Lower lobe of right lung (tissue), 2 donors: Measurements from ENCODE around the gene GTPBP6. TPM values are rescaled to one million over a fixed set of nuclear protein-coding genes. Genes with fewer than 3 reads are reported as not detected.
A peak's percentile ranks its signal among the peaks of the same experiment; 100 is the strongest.
"Not testable (repeated sequence)": the region's sequence is repeated elsewhere in the genome, so short reads cannot be mapped to it uniquely, and the experiment has no call there.

ENCODE experiments used
- ATAC-seq, 2 donors: fragments of 200-7000 bp; cut with Tn5 transposase; one replicate each; pipeline ENCODE4 v1.9.1; 2020 to 2022; ENCODE audit warnings: mild to moderate bottlenecking in 2 of 2, moderate library complexity in 2 of 2
- DNase-seq: peaks from one replicate; pipeline ENCODE4 v3.0.0-alpha.2; 2020
- H3K27ac ChIP-seq: fragments of 200-600 bp; one replicate; pipeline ENCODE4 v1.8.0; 2022
- H3K27me3 ChIP-seq: fragments of 200-600 bp; one replicate; pipeline ENCODE4 v1.8.0; 2022; ENCODE audit warnings: low read depth
- H3K36me3 ChIP-seq: fragments of 200-600 bp; one replicate; pipeline ENCODE4 v1.8.0; 2022; ENCODE audit warnings: mild to moderate bottlenecking
- H3K4me1 ChIP-seq: fragments of 200-600 bp; one replicate; pipeline ENCODE4 v1.8.0; 2022
- H3K4me3 ChIP-seq: fragments of 200-600 bp; one replicate; pipeline ENCODE4 v1.8.0; 2022; ENCODE audit warnings: mild to moderate bottlenecking
- H3K9me3 ChIP-seq: fragments of 200-600 bp; one replicate; pipeline ENCODE4 v1.8.0; 2022
- CTCF ChIP-seq: fragments of 200-600 bp; IDR thresholded peaks from one replicate; pipeline ENCODE4 v1.8.0; 2022; ENCODE audit warnings: antibody characterized with exemption, mild to moderate bottlenecking
- intact Hi-C: fragments of 100-400 bp; cut with DNase I; formaldehyde crosslinking; loops from one replicate; pipeline ENCODE4 v1.11.0; 2022
- total RNA-seq: library from RNA; stranded (reverse); fragmentation: NEBNext Ultra II Directional; extraction: Animal tissue kit (Norgen Biotek cat#: 25700); gene quantifications from one replicate; pipeline ENCODE4 v1.2.1, GENCODE V29; 2021
- donor health status: DM: no; HTN: yes; CAD: no; lungs with severe emphysema.

The GTPBP6 gene
- total RNA-seq, 1 donor from 2014 or later = 47.1 TPM

- H3K36me3 ChIP-seq = peaks cover 84% of the 10 kb centered on the region
- no peaks in the 10 kb centered on the region for H3K27me3 ChIP-seq
- no peaks in the 10 kb centered on the region for H3K9me3 ChIP-seq
- H3K27ac ChIP-seq = no peak overlapping the region
- no peak for TF ChIP-seq CTCF
- DNase-seq (peak; percentile 32), ATAC-seq (no peak)
- H3K4me1 ChIP-seq = no peaks in the 10 kb centered on the region
- H3K4me3 ChIP-seq = no peak overlapping the region
- intact Hi-C loops = no loop called here
Observed at GRCh38 chrX:310621-311155, 7.9 kb downstream of the GTPBP6 start.

- H3K9me3 ChIP-seq = no peaks in the 10 kb centered on the region
- ATAC-seq (no peak), DNase-seq (peak; percentile 41)
- H3K4me3 ChIP-seq = no peak overlapping the region
- H3K27me3 ChIP-seq = no peaks in the 10 kb centered on the region
- no peaks in the 10 kb centered on the region for H3K4me1 ChIP-seq
- intact Hi-C loops = no loop called here
- H3K36me3 ChIP-seq = peaks cover 84% of the 10 kb centered on the region
- no peak overlapping the region for H3K27ac ChIP-seq
- TF ChIP-seq CTCF = no peak
Observed at GRCh38 chrX:308821-309520, 9.6 kb downstream of the GTPBP6 start.

GRCh38 chrX:307261-308111, 11.1 kb downstream of the GTPBP6 start:
- peak; percentile 6 to 33 for ATAC-seq
- Histone ChIP-seq H3K4me3 (no peak overlapping the region), H3K36me3 (peaks cover 79% of the 10 kb centered on the region), H3K27ac (no peak overlapping the region), H3K9me3 (no peaks in the 10 kb centered on the region), H3K4me1 (no peaks in the 10 kb centered on the region), H3K27me3 (no peaks in the 10 kb centered on the region)
- TF ChIP-seq CTCF = no peak
- DNase-seq = peak; percentile 42
- intact Hi-C loops = no loop called here

- H3K27me3 ChIP-seq, intact Hi-C loops, ATAC-seq, DNase-seq, H3K9me3 ChIP-seq, H3K27ac ChIP-seq, H3K4me1 ChIP-seq, H3K4me3 ChIP-seq: not testable (repeated sequence)
- H3K36me3 ChIP-seq = peaks cover 81% of the 10 kb centered on the region
Observed at GRCh38 chrX:306614-307251, 11.9 kb downstream of the GTPBP6 start.

- H3K9me3 ChIP-seq, intact Hi-C loops, H3K27ac ChIP-seq, H3K4me1 ChIP-seq, H3K4me3 ChIP-seq, ATAC-seq, H3K27me3 ChIP-seq: not testable (repeated sequence)
- peaks cover 81% of the 10 kb centered on the region for H3K36me3 ChIP-seq
- DNase-seq = peak; percentile 43
Observed at GRCh38 chrX:305781-306613, 12.6 kb downstream of the GTPBP6 start.

GRCh38 chrX:302975-303374, 15.6 kb downstream of the GTPBP6 start:
- H3K27ac ChIP-seq = no peak overlapping the region
- TF ChIP-seq CTCF = no peak
- H3K36me3 ChIP-seq = peaks cover 81% of the 10 kb centered on the region
- intact Hi-C loops = no loop called here
- H3K27me3 ChIP-seq = no peaks in the 10 kb centered on the region
- H3K9me3 ChIP-seq = no peaks in the 10 kb centered on the region
- H3K4me1 ChIP-seq = no peaks in the 10 kb centered on the region
- H3K4me3 ChIP-seq = no peak overlapping the region
- ATAC-seq (no peak), DNase-seq (peak; percentile 24)
